CD14-positive monocyte (primary cell): ENCODE measurements around the gene C4orf54. TPM values are rescaled to one million over a fixed set of nuclear protein-coding genes. Genes with fewer than 3 reads are reported as not detected.

Experiments used
- DNase-seq, 3 donors: peaks; one replicate each; pipeline ENCODE4 v3.0.0-alpha.2; 2011 to 2022
- H2AFZ ChIP-seq: 2 replicates; pipeline ENCODE4 v1.6.0; 2012; ENCODE audit warnings: mild to moderate bottlenecking, low read depth, low read length, inconsistent platforms; ENCODE audit not compliant: insufficient read depth, poor library complexity, severe bottlenecking
- H3K27ac ChIP-seq, 2 donors: 1 replicate in 1 of 2; 2 replicates in 1 of 2; pipeline ENCODE4 v1.5.1; 2012 to 2013; ENCODE audit warnings: low read length in 2 of 2, control low read depth in 1 of 2, inconsistent platforms in 1 of 2, low read depth in 1 of 2, mild to moderate bottlenecking in 1 of 2
- H3K27me3 ChIP-seq, 2 donors: one replicate each; pipeline versions ENCODE4 v1.6.0 to v1.6.1; 2011 to 2013; ENCODE audit warnings: low read length in 2 of 2; ENCODE audit not compliant: control insufficient read depth in 2 of 2, insufficient read depth in 2 of 2
- H3K36me3 ChIP-seq, 2 donors: replicated peaks in 1 of 2; 1 replicate in 1 of 2; 2 replicates in 1 of 2; pipeline versions ENCODE4 v1.5.1 to v1.6.1; 2012 to 2013; ENCODE audit warnings: low read length in 2 of 2, control low read depth in 1 of 2, inconsistent platforms in 1 of 2, mild to moderate bottlenecking in 1 of 2; ENCODE audit not compliant: insufficient read depth in 2 of 2, control insufficient read depth in 1 of 2
- H3K4me1 ChIP-seq, 2 donors: 1 replicate in 1 of 2; 2 replicates in 1 of 2; pipeline versions ENCODE4 v1.5.1 to v1.6.1; 2012 to 2013; ENCODE audit warnings: low read length in 2 of 2, control low read depth in 1 of 2, inconsistent platforms in 1 of 2, mild to moderate bottlenecking in 1 of 2, moderate library complexity in 1 of 2; ENCODE audit not compliant: insufficient read depth in 2 of 2, control insufficient read depth in 1 of 2
- H3K4me2 ChIP-seq: replicated peaks from 2 replicates; pipeline ENCODE3; 2012; ENCODE audit warnings: low read length, moderate library complexity, mild to moderate bottlenecking; ENCODE audit not compliant: poor library complexity, severe bottlenecking; ENCODE audit errors: extremely low read depth
- H3K4me3 ChIP-seq, 3 experiments: fragments of 200-600 bp in 1 of 3; sonication (generic) in 1 of 3; replicated peaks in 1 of 3; 1 replicate in 2 of 3; 2 replicates in 1 of 3; pipeline ENCODE4 v1.5.1; 2011 to 2013; ENCODE audit warnings: low read length in 3 of 3, mild to moderate bottlenecking in 3 of 3, control low read depth in 2 of 3, low read depth in 2 of 3, inconsistent platforms in 1 of 3, moderate library complexity in 1 of 3
- H3K79me2 ChIP-seq: 2 replicates; pipeline ENCODE4 v1.6.0; 2012; ENCODE audit warnings: mild to moderate bottlenecking, control low read depth, inconsistent platforms, low read length, moderate library complexity; ENCODE audit not compliant: insufficient read depth
- H3K9ac ChIP-seq: 2 replicates; pipeline ENCODE4 v1.6.0; 2017; ENCODE audit warnings: low read length, mild to moderate bottlenecking; ENCODE audit not compliant: insufficient read depth, poor library complexity, severe bottlenecking
- H3K9me3 ChIP-seq, 2 donors: replicated peaks in 1 of 2; 1 replicate in 1 of 2; 2 replicates in 1 of 2; pipeline versions ENCODE4 v1.5.1 to v1.6.1; 2012 to 2013; ENCODE audit warnings: low read length in 2 of 2, control low read depth in 1 of 2; ENCODE audit not compliant: control insufficient read depth in 1 of 2, insufficient read depth in 1 of 2
- H4K20me1 ChIP-seq: 2 replicates; pipeline ENCODE4 v1.6.0; 2012; ENCODE audit warnings: mild to moderate bottlenecking, low read length, control low read depth, moderate library complexity; ENCODE audit not compliant: insufficient read depth
- H3K27ac Mint-ChIP-seq, 7 donors: one replicate each; pipeline ENCODE4 v1.8.0; 2020; ENCODE audit warnings: mild to moderate bottlenecking in 7 of 7, mixed read lengths in 7 of 7, moderate library complexity in 6 of 7, inconsistent platforms in 2 of 7
- H3K27me3 Mint-ChIP-seq, 3 donors: one replicate each; pipeline ENCODE4 v1.8.0; 2021 to 2022; ENCODE audit warnings: low read depth in 3 of 3, mild to moderate bottlenecking in 3 of 3, mixed read lengths in 3 of 3, moderate library complexity in 3 of 3, inconsistent platforms in 1 of 3
- H3K36me3 Mint-ChIP-seq, 2 donors: one replicate each; pipeline ENCODE4 v1.8.0; 2020; ENCODE audit warnings: mixed read lengths in 2 of 2, inconsistent platforms in 1 of 2, mild to moderate bottlenecking in 1 of 2
- H3K4me1 Mint-ChIP-seq: one replicate; pipeline ENCODE4 v1.8.0; 2020; ENCODE audit warnings: mild to moderate bottlenecking, mixed read lengths
- H3K4me3 Mint-ChIP-seq, 2 donors: one replicate each; pipeline ENCODE4 v1.8.0; 2020; ENCODE audit warnings: mild to moderate bottlenecking in 2 of 2, mixed read lengths in 2 of 2, moderate library complexity in 1 of 2
- H3K9me3 Mint-ChIP-seq, 7 donors: one replicate each; pipeline ENCODE4 v1.8.0; 2020 to 2022; ENCODE audit warnings: mixed read lengths in 7 of 7, mild to moderate bottlenecking in 6 of 7, moderate library complexity in 6 of 7, inconsistent platforms in 2 of 7
- CTCF ChIP-seq: fragments of 200-600 bp; IDR thresholded peaks from one replicate; pipeline ENCODE4 v1.8.0; 2022; ENCODE audit warnings: antibody characterized with exemption, mild to moderate bottlenecking
- WGBS: methylation state at CpG from one replicate; pipeline ENCODE4 v1.1.5; 2013; ENCODE audit warnings: missing lambda C conversion rate; ENCODE audit not compliant: insufficient coverage; 5-methylcytosine and 5-hydroxymethylcytosine counted together
- intact Hi-C, 2 donors: fragments of 100-400 bp; cut with micrococcal nuclease; formaldehyde crosslinking; loops; one replicate each; pipeline versions ENCODE4 v1.15.0 to v1.15.1; 2023
- polyA plus RNA-seq, 3 donors: library from polyadenylated mRNA; depleted of rRNA in 1 of 3; unstranded in 2 of 3; stranded (reverse) in 1 of 3; fragments of 300-500 nt in 2 of 3; fragments of >200 nt in 1 of 3; fragmentation: Illumina TruSeq in 2 of 3; gene quantifications; 1 replicate in 2 of 3; 2 replicates in 1 of 3; pipeline ENCODE4 v1.2.3, GENCODE V29; 2012 to 2021

Gene C4orf54
- polyA plus RNA-seq, 3 donors: not detected

DNA sequence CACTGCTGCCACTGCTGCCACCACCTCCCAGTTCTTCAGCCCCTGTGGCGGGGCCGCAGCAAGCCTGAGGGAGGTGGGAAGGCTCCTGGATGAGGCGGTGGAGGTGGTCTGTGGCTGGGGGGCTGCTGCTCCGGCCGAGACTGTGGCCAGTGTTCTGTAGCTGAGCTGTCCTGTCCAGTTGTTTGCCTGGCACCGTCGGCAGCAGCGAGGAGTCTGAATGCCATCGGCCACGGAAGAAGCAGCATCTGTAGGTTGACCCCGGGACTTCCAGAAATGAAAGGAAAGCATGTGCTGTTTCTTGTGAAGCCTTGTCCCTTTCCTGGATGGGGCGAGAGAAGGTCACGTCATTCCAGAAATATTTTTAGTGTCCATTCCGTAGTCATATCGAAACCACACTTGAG is 3.3 kb downstream of the C4orf54 start:
- no peak overlapping the region for H3K4me2 ChIP-seq
- DNase-seq: no peak
- no peaks in the 10 kb centered on the region for H3K27me3 ChIP-seq
- no peaks in the 10 kb centered on the region for H3K79me2 ChIP-seq
- no peak overlapping the region for H3K4me3 ChIP-seq
- Mint-ChIP-seq H3K4me1 (no peaks in the 10 kb centered on the region), H3K27me3 (peaks cover 0 to 3% (median 2%) of the 10 kb centered on the region in 3 donors), H3K27ac (no peak overlapping the region), H3K36me3 (no peaks in the 10 kb centered on the region), H3K4me3 (no peak overlapping the region), H3K9me3 (peaks cover 21 to 43% (median 33%) of the 10 kb centered on the region in 7 donors)
- no peaks in the 10 kb centered on the region for H4K20me1 ChIP-seq
- TF ChIP-seq CTCF: no peak
- no peak overlapping the region for H3K9ac ChIP-seq
- no peak overlapping the region for H3K27ac ChIP-seq
- no peaks in the 10 kb centered on the region for H3K36me3 ChIP-seq
- no peak overlapping the region for H2AFZ ChIP-seq
- intact Hi-C loops: no loop called here
- H3K9me3 ChIP-seq: peaks cover 28 to 45% of the 10 kb centered on the region in 2 donors
- H3K4me1 ChIP-seq: no peaks in the 10 kb centered on the region
- WGBS: 99% methylated on average over 12 of the region's 15 CpGs

DNA sequence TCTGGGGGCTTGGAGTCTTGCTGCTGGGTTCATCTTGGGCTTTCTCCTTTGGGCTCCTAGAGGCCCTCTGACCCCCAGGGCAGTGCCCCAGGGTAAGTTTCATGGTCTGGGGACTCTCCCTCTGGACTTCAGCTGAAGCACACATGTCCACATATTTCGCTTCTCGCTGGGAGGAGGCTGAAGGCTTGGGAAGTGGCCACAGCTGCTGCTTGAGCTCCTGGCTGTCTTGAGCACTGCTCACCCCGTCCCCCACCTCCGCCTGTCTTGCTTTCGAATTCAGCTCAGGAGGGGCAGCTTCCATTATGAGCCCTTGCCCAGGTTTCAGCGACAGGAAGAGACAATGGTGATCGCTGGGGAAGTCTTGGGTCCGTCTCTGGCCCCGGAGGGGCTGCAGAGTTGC is 3.7 kb downstream of the C4orf54 start:
- no peak for TF ChIP-seq CTCF
- 96% methylated on average over 9 of the region's 9 CpGs for WGBS
- H3K4me3 Mint-ChIP-seq: no peak overlapping the region
- H3K79me2 ChIP-seq: no peaks in the 10 kb centered on the region
- no peak overlapping the region for H3K27ac Mint-ChIP-seq
- intact Hi-C loops: no loop called here
- no peaks in the 10 kb centered on the region for H3K36me3 ChIP-seq
- DNase-seq: no peak
- no peaks in the 10 kb centered on the region for H3K4me1 ChIP-seq
- H3K4me1 Mint-ChIP-seq: no peaks in the 10 kb centered on the region
- no peak overlapping the region for H2AFZ ChIP-seq
- H3K27ac ChIP-seq: no peak overlapping the region
- no peak overlapping the region for H3K4me2 ChIP-seq
- H3K9ac ChIP-seq: no peak overlapping the region
- H3K4me3 ChIP-seq: no peak overlapping the region
- H3K27me3 Mint-ChIP-seq: peaks cover 0 to 3% (median 2%) of the 10 kb centered on the region in 3 donors
- no peaks in the 10 kb centered on the region for H3K27me3 ChIP-seq
- no peaks in the 10 kb centered on the region for H4K20me1 ChIP-seq
- H3K9me3 Mint-ChIP-seq: peaks cover 24 to 43% (median 35%) of the 10 kb centered on the region in 7 donors
- peaks cover 28 to 45% of the 10 kb centered on the region in 2 donors for H3K9me3 ChIP-seq
- no peaks in the 10 kb centered on the region for H3K36me3 Mint-ChIP-seq
